Coronary artery (tissue), 2 donors: ENCODE results near the gene NCOA4.
"Not testable (repeated sequence)": the region's sequence is repeated elsewhere in the genome, so short reads cannot be mapped to it uniquely, and the experiment has no call there.

Experiments used
- DNase-seq: peaks from one replicate; pipeline ENCODE4 v3.0.0-alpha.2; 2017; ENCODE audit warnings: low spot score
- H3K27ac ChIP-seq, 2 donors: fragments of 200-600 bp; sonication (generic); one replicate each; pipeline ENCODE4 v1.5.1; 2016 to 2019
- H3K4me3 ChIP-seq: fragments of 200-600 bp; sonication (generic); 2 replicates; pipeline ENCODE4 v1.5.1; 2016; ENCODE audit warnings: mild to moderate bottlenecking, moderate library complexity

The NCOA4 gene

GRCh38 chr10:45971019-45971418 is 59.4 kb downstream of the NCOA4 start:
- peak overlapping the region; percentile 94 for H3K4me3 ChIP-seq
- DNase-seq, H3K27ac ChIP-seq: not testable (repeated sequence)

DNA sequence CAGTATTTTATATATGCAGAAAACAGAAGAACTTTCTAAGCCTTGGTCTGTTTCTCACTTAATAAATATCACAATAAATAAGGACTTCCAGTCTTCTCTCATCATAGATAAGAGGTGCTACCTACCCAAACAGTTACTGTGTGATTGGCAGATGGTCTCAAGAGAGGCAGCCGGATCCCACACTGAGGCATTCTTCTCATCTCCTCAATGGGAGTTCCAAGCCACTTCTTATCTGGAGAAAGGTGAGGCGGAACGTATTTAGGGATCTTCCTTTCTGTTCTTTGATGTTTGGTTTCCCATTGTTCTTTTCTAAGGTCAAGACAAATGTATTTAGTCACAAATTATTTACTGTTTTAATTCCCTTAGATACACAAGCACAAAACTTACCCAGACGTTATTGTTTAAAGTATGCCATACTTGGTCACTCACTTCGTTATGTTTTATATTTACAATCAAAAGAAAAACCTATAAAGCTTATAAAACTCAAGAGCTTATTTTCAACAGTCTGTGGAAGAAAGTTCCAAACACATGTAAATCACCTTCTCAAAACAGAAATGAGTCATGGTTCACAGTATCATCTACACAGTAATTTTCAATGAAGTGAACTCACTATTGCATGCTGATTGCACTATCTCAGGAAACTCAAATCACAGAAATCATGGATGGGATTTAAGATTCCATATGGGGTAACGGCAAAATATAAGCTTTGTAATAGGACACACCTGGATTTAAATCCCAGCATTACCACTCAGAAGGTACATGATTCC is 67.6 kb downstream of the NCOA4 start:
- not testable (repeated sequence) for DNase-seq, H3K4me3 ChIP-seq, H3K27ac ChIP-seq

DNA sequence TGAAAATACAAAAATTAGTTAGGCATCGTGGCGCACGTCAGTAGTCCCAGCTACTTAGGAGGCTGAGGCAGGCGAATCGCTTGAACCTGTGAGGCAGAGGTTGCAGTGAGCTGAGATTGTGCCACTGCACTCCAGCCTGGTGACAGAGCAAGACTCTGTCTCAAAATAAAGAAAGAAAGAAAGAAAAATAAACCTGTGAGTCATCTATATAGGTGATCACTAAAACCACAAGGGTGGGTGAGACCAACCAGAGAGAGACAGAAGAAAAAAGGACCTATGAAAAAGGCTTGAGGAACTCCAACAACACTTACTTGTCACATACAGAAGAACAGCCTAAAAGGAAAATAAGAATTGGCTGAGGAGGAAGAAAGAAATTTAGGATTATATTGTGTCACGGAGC is 72.5 kb downstream of the NCOA4 start:
- H3K27ac ChIP-seq, DNase-seq, H3K4me3 ChIP-seq: not testable (repeated sequence)

- DNase-seq, H3K4me3 ChIP-seq: not testable (repeated sequence)
- H3K27ac ChIP-seq: peak overlapping the region in 1 of 2 donors; percentile 28
Measured at GRCh38 chr10:45956634-45957033, 73.8 kb downstream of the NCOA4 start.
